H1 (cell line): ENCODE measurements around the gene MAP4. TPM values are rescaled to one million over a fixed set of nuclear protein-coding genes. Genes with fewer than 3 reads are reported as not detected.
A peak's percentile ranks its signal among the peaks of the same experiment; 100 is the strongest.

ENCODE experiments used
- CTCF ChIA-PET: fragments of 300-600 bp; sonication (Branson Sonifier 250); formaldehyde crosslinking; loops from one replicate; lab custom pipeline; 2021; ENCODE audit not compliant: partially characterized antibody; lab: Charles Lee
- POLR2A ChIA-PET: fragments of 300-600 bp; sonication (Branson Sonifier 250); formaldehyde crosslinking; loops from one replicate; lab custom pipeline; 2021; ENCODE audit warnings: inconsistent platforms; ENCODE audit not compliant: partially characterized antibody; lab: Charles Lee
- DNase-seq, 2 experiments: peaks; one replicate each; pipeline versions ENCODE4 v3.0.0 to v3.0.0-alpha.2; 2010 to 2022; ENCODE audit warnings: low spot score in 2 of 2, low read depth in 1 of 2, mixed read lengths in 1 of 2
- FAIRE-seq: peaks from 2 replicates; lab custom pipeline; 2011; peaks lifted over from hg19 to GRCh38; lab: Jason Lieb, UNC
- H2AFZ ChIP-seq: 2 replicates; pipeline ENCODE4 v1.8.1; 2012; ENCODE audit warnings: low read length, inconsistent platforms
- H2AK5ac ChIP-seq: 2 replicates; pipeline ENCODE4 v1.6.1; 2013; ENCODE audit warnings: low read depth, low read length
- H2BK120ac ChIP-seq: replicated peaks from 2 replicates; pipeline ENCODE3; 2013; ENCODE audit warnings: low read depth, low read length, inconsistent platforms
- H2BK12ac ChIP-seq: 2 replicates; pipeline ENCODE4 v1.6.1; 2013; ENCODE audit warnings: low read depth, low read length
- H2BK15ac ChIP-seq: 2 replicates; pipeline ENCODE4 v1.6.1; 2013; ENCODE audit warnings: low read length
- H2BK20ac ChIP-seq: 2 replicates; pipeline ENCODE4 v1.6.1; 2013; ENCODE audit warnings: low read length
- H2BK5ac ChIP-seq: 2 replicates; pipeline ENCODE4 v1.6.1; 2013; ENCODE audit warnings: low read depth, low read length
- H3K14ac ChIP-seq: 2 replicates; pipeline ENCODE4 v1.6.1; 2013; ENCODE audit warnings: inconsistent platforms; ENCODE audit not compliant: insufficient read length
- H3K18ac ChIP-seq: 2 replicates; pipeline ENCODE4 v1.6.1; 2013; ENCODE audit warnings: low read length; ENCODE audit errors: extremely low read depth
- H3K23ac ChIP-seq: 2 replicates; pipeline ENCODE4 v1.6.1; 2013; ENCODE audit warnings: inconsistent platforms; ENCODE audit not compliant: insufficient read length
- H3K23me2 ChIP-seq: 2 replicates; pipeline ENCODE4 v1.6.1; 2013; ENCODE audit warnings: low read depth, low read length
- H3K27ac ChIP-seq: 2 replicates; pipeline ENCODE4 v1.6.1; 2011; ENCODE audit warnings: low read depth, low read length, inconsistent platforms
- H3K27me3 ChIP-seq, 4 experiments: replicated peaks in 1 of 4; 1 replicate in 1 of 4; 2 replicates in 3 of 4; pipeline versions ENCODE4 v1.6.1 to v1.8.1; 2011 to 2013; ENCODE audit warnings: low read length in 3 of 4, mild to moderate bottlenecking in 3 of 4, inconsistent platforms in 2 of 4, mixed read lengths in 2 of 4, moderate library complexity in 1 of 4; ENCODE audit not compliant: control insufficient read depth in 3 of 4, insufficient read depth in 3 of 4; ENCODE audit errors: extremely low read depth in 1 of 4
- H3K36me3 ChIP-seq, 4 experiments: 2 replicates each; pipeline versions ENCODE4 v1.6.1 to v1.8.1; 2011 to 2013; ENCODE audit warnings: mild to moderate bottlenecking in 4 of 4, low read length in 3 of 4, moderate library complexity in 2 of 4, control low read depth in 1 of 4, inconsistent platforms in 1 of 4; ENCODE audit not compliant: insufficient read depth in 4 of 4, control insufficient read depth in 2 of 4
- H3K4ac ChIP-seq: replicated peaks from 2 replicates; pipeline ENCODE3; 2013; ENCODE audit warnings: low read length, low read depth, mixed read lengths, inconsistent platforms; ENCODE audit not compliant: insufficient read length
- H3K4me1 ChIP-seq, 4 experiments: replicated peaks in 1 of 4; 1 replicate in 1 of 4; 2 replicates in 3 of 4; pipeline versions ENCODE4 v1.6.1 to v1.8.1; 2011 to 2013; ENCODE audit warnings: low read length in 3 of 4, inconsistent platforms in 2 of 4, mixed read lengths in 1 of 4; ENCODE audit not compliant: insufficient read depth in 4 of 4, control insufficient read depth in 3 of 4
- H3K4me2 ChIP-seq, 2 experiments: 2 replicates each; pipeline versions ENCODE4 v1.6.1 to v1.8.1; 2011 to 2013; ENCODE audit warnings: low read depth in 2 of 2, low read length in 2 of 2, control low read depth in 1 of 2, inconsistent platforms in 1 of 2, mild to moderate bottlenecking in 1 of 2; ENCODE audit not compliant: insufficient read depth in 1 of 2
- H3K4me3 ChIP-seq, 4 experiments: fragments of 200-600, 300-600 bp in 1 of 4; sonication (generic), shearing (Covaris generic), sonication (Bioruptor Twin) in 1 of 4; 2 replicates each; pipeline versions ENCODE4 v1.5.1 to v1.8.1; 2011 to 2016; ENCODE audit warnings: low read length in 4 of 4, low read depth in 3 of 4, control low read depth in 2 of 4, inconsistent platforms in 2 of 4, mild to moderate bottlenecking in 2 of 4, mixed read lengths in 1 of 4, moderate library complexity in 1 of 4; ENCODE audit not compliant: insufficient read depth in 2 of 4; ENCODE audit errors: extremely low read depth in 1 of 4
- H3K56ac ChIP-seq: replicated peaks from 2 replicates; pipeline ENCODE3; 2013; ENCODE audit warnings: low read depth, mild to moderate bottlenecking, mixed read lengths, low read length, inconsistent platforms; ENCODE audit not compliant: insufficient read length
- H3K79me1 ChIP-seq: 2 replicates; pipeline ENCODE4 v1.6.1; 2013; ENCODE audit warnings: low read depth, low read length, control low read depth
- H3K79me2 ChIP-seq, 2 experiments: 2 replicates each; pipeline versions ENCODE4 v1.6.1 to v1.8.1; 2012 to 2013; ENCODE audit warnings: low read length in 2 of 2, mild to moderate bottlenecking in 2 of 2, inconsistent platforms in 1 of 2; ENCODE audit not compliant: insufficient read depth in 2 of 2, control insufficient read depth in 1 of 2
- H3K9ac ChIP-seq, 4 experiments: replicated peaks in 1 of 4; 1 replicate in 1 of 4; 2 replicates in 3 of 4; pipeline versions ENCODE4 v1.6.1 to v1.8.1; 2011 to 2013; ENCODE audit warnings: low read depth in 3 of 4, low read length in 3 of 4, control low read depth in 2 of 4, mild to moderate bottlenecking in 2 of 4, moderate library complexity in 2 of 4, inconsistent platforms in 1 of 4; ENCODE audit errors: extremely low read depth in 1 of 4
- H3K9me3 ChIP-seq, 2 experiments: 2 replicates each; pipeline versions ENCODE4 v1.6.1 to v1.8.1; 2012 to 2013; ENCODE audit warnings: mild to moderate bottlenecking in 2 of 2, moderate library complexity in 2 of 2, control low read depth in 1 of 2, inconsistent platforms in 1 of 2, low read depth in 1 of 2, low read length in 1 of 2, mixed read lengths in 1 of 2; ENCODE audit not compliant: insufficient read depth in 2 of 2
- H4K20me1 ChIP-seq, 2 experiments: replicated peaks in 1 of 2; 2 replicates each; pipeline versions ENCODE3 to v1.8.1; 2011 to 2013; ENCODE audit warnings: inconsistent platforms in 2 of 2, low read length in 2 of 2, mild to moderate bottlenecking in 1 of 2; ENCODE audit not compliant: insufficient read depth in 2 of 2, control insufficient read depth in 1 of 2
- H4K5ac ChIP-seq: 2 replicates; pipeline ENCODE4 v1.6.1; 2013; ENCODE audit warnings: low read length, low read depth, mixed read lengths, inconsistent platforms; ENCODE audit not compliant: insufficient read length
- H4K8ac ChIP-seq: 2 replicates; pipeline ENCODE4 v1.8.0; 2013; ENCODE audit warnings: mild to moderate bottlenecking, moderate library complexity, low read length, inconsistent platforms; ENCODE audit not compliant: insufficient read depth; ENCODE audit errors: extremely low read depth
- H4K91ac ChIP-seq: replicated peaks from 2 replicates; pipeline ENCODE3; 2013; ENCODE audit warnings: low read length, mixed read lengths, inconsistent platforms; ENCODE audit not compliant: insufficient read length
- BACH1 ChIP-seq: IDR thresholded peaks from 2 replicates; pipeline ENCODE4 v1.6.1; 2012; ENCODE audit warnings: low read length, improper control_type of control experiment
- EGR1 ChIP-seq: IDR thresholded peaks from 2 replicates; pipeline ENCODE4 v1.6.1; 2011; ENCODE audit warnings: low read depth, low read length, borderline replicate concordance
- EP300 ChIP-seq, 2 experiments: IDR thresholded peaks; 1 replicate in 1 of 2; 2 replicates in 1 of 2; pipeline ENCODE4 v1.6.1; 2011 to 2012; ENCODE audit warnings: low read depth in 2 of 2, low read length in 2 of 2, mild to moderate bottlenecking in 2 of 2, borderline replicate concordance in 1 of 2, inconsistent platforms in 1 of 2, moderate library complexity in 1 of 2
- KDM4A ChIP-seq: IDR thresholded peaks from one replicate; pipeline ENCODE4 v1.7.1; 2012; ENCODE audit warnings: low read depth, mild to moderate bottlenecking, moderate library complexity, low read length, inconsistent platforms; ENCODE audit not compliant: severe bottlenecking
- PHF8 ChIP-seq: fragments of 200-600 bp; sonication (generic); conservative IDR thresholded peaks from 2 replicates; pipeline ENCODE4 v1.7.1; 2012; ENCODE audit warnings: low read depth, mild to moderate bottlenecking, inconsistent platforms, low read length, moderate library complexity
- TCF12 ChIP-seq: IDR thresholded peaks from 2 replicates; pipeline ENCODE4 v1.6.1; 2011; ENCODE audit warnings: low read depth, mild to moderate bottlenecking, low read length
- ZNF274 ChIP-seq: IDR thresholded peaks from 2 replicates; pipeline ENCODE4 v1.7.0; 2012; ENCODE audit warnings: low read length, borderline replicate concordance; ENCODE audit errors: extremely low read depth
- WGBS, 2 experiments: shearing (Covaris generic) in 1 of 2; methylation state at CpG; one replicate each; pipeline versions ENCODE4 v1.1.6 to v1.1.7; 2013 to 2015; ENCODE audit warnings: low lambda C conversion rate in 2 of 2, mixed read lengths in 2 of 2, inconsistent platforms in 1 of 2, low coverage in 1 of 2, missing lambda C conversion rate in 1 of 2; ENCODE audit not compliant: insufficient replicate concordance in 2 of 2, insufficient coverage in 1 of 2, insufficient read length in 1 of 2; ENCODE audit errors: extremely low coverage in 1 of 2, missing lambda C conversion rate in 1 of 2; 5-methylcytosine and 5-hydroxymethylcytosine counted together
- polyA plus RNA-seq, 7 experiments: library from polyadenylated mRNA; depleted of rRNA in 3 of 7; stranded (reverse) in 5 of 7; unstranded in 2 of 7; fragments of >200 nt in 5 of 7; fragments of 200-250 nt in 2 of 7; gene quantifications; 1 replicate in 5 of 7; 2 replicates in 1 of 7; 4 replicates in 1 of 7; pipeline versions ENCODE4 v1.2.1 to v1.2.3, GENCODE V29; 2011 to 2013; ENCODE audit warnings: missing spikeins in 2 of 7, mixed read lengths in 2 of 7
- total RNA-seq: library from RNA; stranded (reverse); fragmentation: NEBNext Ultra II Directional; extraction: Animal tissue kit (Norgen Biotek cat#: 25700); gene quantifications from 2 replicates; pipeline ENCODE4 v1.2.1, GENCODE V29; 2021
- TF ChIP-seq, protein P1 (sequence below): IDR thresholded peaks from 2 replicates; pipeline ENCODE4 v1.6.1; 2011; ENCODE audit warnings: low read length, improper control_type of control experiment
- TF ChIP-seq, protein P2 (sequence below): IDR thresholded peaks from 2 replicates; pipeline ENCODE4 v1.6.1; 2012; ENCODE audit warnings: inconsistent platforms

MAP4 gene
- total and polyA plus RNA-seq, 2 of the 8 experiments (the other 6 are each of a cell fraction or from before 2014, with no cell fraction given) = 67.0 to 179 TPM

DNA sequence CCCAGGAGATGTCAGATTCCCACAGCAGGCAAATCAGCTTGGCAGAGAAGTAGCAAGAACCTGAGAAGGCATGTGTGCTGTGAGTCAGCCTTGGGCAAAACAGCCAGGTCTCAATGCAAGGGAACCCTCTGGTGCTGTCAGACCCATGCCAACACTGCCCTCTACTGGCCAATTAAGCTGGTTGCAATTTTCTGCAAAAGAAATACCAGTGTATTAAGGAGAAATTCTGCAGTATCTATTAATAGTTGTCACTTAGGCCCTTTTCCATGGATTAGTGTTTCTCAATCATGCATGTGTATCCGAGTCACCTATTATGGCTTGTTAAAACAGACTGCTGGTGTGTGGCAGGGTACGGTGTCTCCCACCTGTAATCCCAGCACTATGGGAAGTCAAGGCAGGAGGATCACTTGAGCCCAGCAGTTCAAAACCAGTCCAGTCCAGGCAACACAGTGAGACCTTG is 26.2 kb downstream of the MAP4 start:
- Histone ChIP-seq H2BK120ac (no peak overlapping the region), H2BK12ac (no peak overlapping the region), H2AFZ (no peak overlapping the region), H3K23me2 (no peaks in the 10 kb centered on the region; the same call in 1 of the 2 replicates), H3K4me1 (no peaks in the 10 kb centered on the region; a peak in 1 of 7 replicates), H3K79me2 (peaks cover 0 to 11% of the 10 kb centered on the region in 2 experiments; a peak in 1 of 4 replicates), H4K8ac (no peak overlapping the region), H3K36me3 (peaks cover 0 to 11% (median 2%) of the 10 kb centered on the region in 4 experiments; a peak in 4 of 8 replicates), H4K20me1 (peaks cover 1 to 3% of the 10 kb centered on the region in 2 experiments), H3K4me2 (no peak overlapping the region), H3K27me3 (no peaks in the 10 kb centered on the region), H3K4ac (no peak overlapping the region), H3K56ac (no peak overlapping the region), H3K9ac (no peak overlapping the region), H3K9me3 (no peaks in the 10 kb centered on the region), H2AK5ac (no peak overlapping the region), H2BK15ac (no peak overlapping the region), H2BK5ac (no peak overlapping the region), H3K18ac (no peak overlapping the region), H4K5ac (no peak overlapping the region), H3K27ac (no peak overlapping the region), H3K79me1 (peaks cover 3% of the 10 kb centered on the region; the same call in 1 of the 2 replicates), H3K23ac (no peak overlapping the region), H3K4me3 (no peak overlapping the region), H3K14ac (no peak overlapping the region), H4K91ac (no peak overlapping the region), H2BK20ac (no peak overlapping the region)
- peak; percentile 54 to 62 for DNase-seq
- WGBS, 2 experiments = 48% methylated on average over 2 of the region's 2 CpGs; no CpG with 5 or more reads in 1 of the 2 experiments
- CTCF ChIA-PET = interaction anchor here (0.6 to 2.5 kb wide), 39 partner anchors 9 to 178 kb away, joined by 3 to 28 read pairs (median 5); no protein-coding TSS in a partner anchor
- POLR2A ChIA-PET = interaction anchor here (0.8 to 2.0 kb wide), 5 partner anchors 99 to 153 kb away, joined by 3 to 5 read pairs (median 4); no protein-coding TSS in a partner anchor
- FAIRE-seq = peak; percentile 97
- TF ChIP-seq PHF8 (no peak), BACH1 (no peak), TCF12 (no peak), EP300 (IDR thresholded peaks at IDR 0.05; ENCODE audit: borderline replicate concordance in 1 of 2, low read depth in 2 of 2, low read length in 2 of 2) (no peak), EGR1 (no peak), KDM4A (no peak), ZNF274 (no peak)
- TF ChIP-seq, protein P1, sequence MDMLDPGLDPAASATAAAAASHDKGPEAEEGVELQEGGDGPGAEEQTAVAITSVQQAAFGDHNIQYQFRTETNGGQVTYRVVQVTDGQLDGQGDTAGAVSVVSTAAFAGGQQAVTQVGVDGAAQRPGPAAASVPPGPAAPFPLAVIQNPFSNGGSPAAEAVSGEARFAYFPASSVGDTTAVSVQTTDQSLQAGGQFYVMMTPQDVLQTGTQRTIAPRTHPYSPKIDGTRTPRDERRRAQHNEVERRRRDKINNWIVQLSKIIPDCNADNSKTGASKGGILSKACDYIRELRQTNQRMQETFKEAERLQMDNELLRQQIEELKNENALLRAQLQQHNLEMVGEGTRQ = no peak
- TF ChIP-seq, protein P2, sequence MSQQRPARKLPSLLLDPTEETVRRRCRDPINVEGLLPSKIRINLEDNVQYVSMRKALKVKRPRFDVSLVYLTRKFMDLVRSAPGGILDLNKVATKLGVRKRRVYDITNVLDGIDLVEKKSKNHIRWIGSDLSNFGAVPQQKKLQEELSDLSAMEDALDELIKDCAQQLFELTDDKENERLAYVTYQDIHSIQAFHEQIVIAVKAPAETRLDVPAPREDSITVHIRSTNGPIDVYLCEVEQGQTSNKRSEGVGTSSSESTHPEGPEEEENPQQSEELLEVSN = no peak
